ENCODE results near the gene CCSER1. TPM values are rescaled to one million over a fixed set of nuclear protein-coding genes. Genes with fewer than 3 reads are reported as not detected.

CCSER1 gene
- total RNA-seq, 4 donors from 2014 or later = 3.6 to 7.0 (median 5.5) TPM

DNA sequence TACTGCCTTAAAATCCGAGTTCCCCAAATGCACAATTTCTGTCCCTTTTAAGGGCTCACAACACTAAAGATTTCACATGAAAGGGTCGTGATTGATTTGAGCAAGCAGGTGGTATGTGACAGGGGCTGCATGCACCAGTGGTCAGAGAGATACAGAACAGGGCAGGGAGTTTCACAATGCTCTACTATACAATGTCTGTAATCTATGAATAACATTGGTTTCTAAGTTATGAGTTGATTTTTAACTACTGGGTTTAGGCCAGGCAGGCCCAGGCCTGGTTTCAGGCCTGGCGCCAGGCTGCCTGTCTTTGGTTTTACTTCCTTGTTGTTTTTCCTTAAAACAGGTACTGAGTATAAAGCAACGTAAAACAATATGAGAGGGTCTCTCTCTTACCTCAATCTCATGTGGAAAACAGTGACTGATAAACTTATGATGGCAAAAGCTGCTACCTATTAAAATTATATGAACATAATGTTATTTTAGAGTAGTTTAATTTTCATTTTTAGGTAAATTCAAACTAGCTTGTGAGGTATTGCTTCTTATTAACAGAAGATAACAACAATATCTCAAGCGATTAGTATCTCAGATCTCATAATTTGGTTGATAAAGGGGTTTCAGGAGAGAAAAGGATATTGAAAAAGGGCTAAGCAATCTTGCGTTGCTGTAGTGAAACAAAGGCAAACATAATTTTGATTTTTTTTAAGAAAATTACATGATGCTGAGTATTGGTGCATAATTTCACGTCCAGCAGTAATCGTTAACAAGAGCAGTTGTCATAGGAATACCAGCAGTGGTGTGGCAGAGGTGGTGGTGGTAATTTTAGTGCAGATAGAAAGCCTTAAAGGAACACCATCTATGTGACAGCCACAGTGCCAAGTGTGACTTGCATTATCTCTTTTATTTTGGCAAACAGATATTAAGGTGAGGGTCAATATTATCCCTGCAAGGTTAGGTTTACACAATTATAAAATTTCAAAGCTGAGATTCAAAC, 1232.1 kb downstream of the CCSER1 start:
- WGBS = 70% methylated on average over 8 of the region's 8 CpGs
- no peaks in the 10 kb centered on the region for H3K27me3 ChIP-seq
- intact Hi-C loops (cut with DNase I) = no loop called here
- H3K36me3 ChIP-seq = no peaks in the 10 kb centered on the region
- H3K4me3 ChIP-seq = no peak overlapping the region
- TF ChIP-seq POLR2A (IDR thresholded peaks at IDR 0.05; ENCODE audit: low read depth) (no peak), CTCF (IDR thresholded peaks at IDR 0.05) (no peak), EP300 (IDR thresholded peaks at IDR 0.05) (no peak), POLR2AphosphoS5 (IDR thresholded peaks at IDR 0.05) (no peak)
- no peaks in the 10 kb centered on the region for H3K4me1 ChIP-seq
- H3K27ac ChIP-seq (replicated peaks in 1 of 4) = no peak overlapping the region
- no peaks in the 10 kb centered on the region for H3K9me3 ChIP-seq
- no peak for DNase-seq (ENCODE audit: extremely low spot score)

DNA sequence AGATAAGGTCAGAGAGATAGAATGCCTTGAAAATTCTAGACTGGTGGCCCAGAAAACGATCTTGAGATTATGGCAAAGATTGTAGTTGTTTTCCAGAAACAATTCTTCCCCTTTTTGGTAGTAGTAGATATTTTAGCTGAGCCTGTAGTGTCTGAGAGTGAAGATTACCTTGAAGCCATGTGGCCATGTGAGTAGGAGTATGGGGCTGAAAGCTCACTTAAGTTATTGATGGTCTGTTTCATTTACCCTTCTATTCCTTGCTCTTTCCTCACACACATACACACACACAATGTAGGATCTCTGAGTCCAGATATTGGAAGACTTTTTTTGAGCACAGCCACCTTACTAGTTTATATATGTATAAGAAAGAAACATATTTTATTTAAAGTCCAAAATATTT, 1234.9 kb downstream of the CCSER1 start:
- H3K27me3 ChIP-seq = no peaks in the 10 kb centered on the region
- H3K9me3 ChIP-seq = no peaks in the 10 kb centered on the region
- no peak overlapping the region for H3K27ac ChIP-seq (replicated peaks in 1 of 4)
- intact Hi-C loops (cut with DNase I) = no loop called here
- H3K4me1 ChIP-seq = no peaks in the 10 kb centered on the region
- no peak for DNase-seq (ENCODE audit: extremely low spot score)
- TF ChIP-seq POLR2AphosphoS5 (IDR thresholded peaks at IDR 0.05) (no peak), EP300 (IDR thresholded peaks at IDR 0.05) (no peak), POLR2A (IDR thresholded peaks at IDR 0.05; ENCODE audit: low read depth) (no peak), CTCF (IDR thresholded peaks at IDR 0.05) (no peak)
- 84% methylated on average over 1 of the region's 1 CpG for WGBS
- no peak overlapping the region for H3K4me3 ChIP-seq
- no peaks in the 10 kb centered on the region for H3K36me3 ChIP-seq

DNA sequence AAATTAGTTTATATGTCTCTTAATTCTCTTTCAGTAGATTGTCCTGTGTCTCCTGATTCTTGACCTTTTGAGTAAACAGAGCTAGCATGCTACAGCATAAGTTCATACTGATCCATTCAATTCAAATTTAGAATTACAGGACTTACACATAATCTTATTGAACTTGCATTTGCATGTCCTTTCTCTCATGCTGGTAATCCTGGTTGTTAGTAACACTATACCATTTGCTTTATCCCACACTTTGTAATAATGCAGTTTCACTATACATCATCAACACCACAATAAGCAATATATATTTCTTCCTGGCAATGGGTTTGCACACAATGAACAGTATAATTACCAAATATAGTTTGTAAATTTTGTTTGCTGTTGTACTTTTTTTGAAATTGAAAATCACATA, 1239.4 kb downstream of the CCSER1 start:
- DNase-seq (ENCODE audit: extremely low spot score) = no peak
- Histone ChIP-seq H3K27ac (replicated peaks in 1 of 4) (no peak overlapping the region), H3K27me3 (no peaks in the 10 kb centered on the region), H3K4me3 (no peak overlapping the region), H3K4me1 (no peaks in the 10 kb centered on the region), H3K36me3 (no peaks in the 10 kb centered on the region), H3K9me3 (no peaks in the 10 kb centered on the region)
- TF ChIP-seq EP300 (IDR thresholded peaks at IDR 0.05) (no peak), POLR2AphosphoS5 (IDR thresholded peaks at IDR 0.05) (no peak), CTCF (IDR thresholded peaks at IDR 0.05) (no peak), POLR2A (IDR thresholded peaks at IDR 0.05; ENCODE audit: low read depth) (no peak)
- intact Hi-C loops (cut with DNase I) = no loop called here

DNA sequence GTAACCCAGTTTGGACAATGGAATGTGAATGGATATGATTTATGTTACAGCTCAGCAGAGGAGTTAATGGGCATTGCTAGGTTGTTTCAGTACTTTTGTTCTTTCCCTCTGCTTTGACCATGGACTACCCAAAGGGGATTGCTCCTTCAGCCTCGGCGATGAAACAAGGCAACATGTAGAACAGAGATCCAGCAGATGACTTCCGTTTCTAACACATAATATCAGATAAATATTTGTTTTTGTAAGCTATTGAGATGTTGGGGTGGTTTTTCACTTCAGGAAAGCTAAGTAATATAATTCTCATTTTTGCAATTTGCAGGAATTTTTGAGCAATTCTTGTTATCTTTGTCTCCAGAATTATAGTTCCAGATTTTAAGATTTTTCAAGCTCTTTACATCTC, 1241.9 kb downstream of the CCSER1 start:
- Histone ChIP-seq H3K4me1 (no peaks in the 10 kb centered on the region), H3K27ac (replicated peaks in 1 of 4) (no peak overlapping the region), H3K27me3 (no peaks in the 10 kb centered on the region), H3K4me3 (no peak overlapping the region), H3K36me3 (no peaks in the 10 kb centered on the region), H3K9me3 (no peaks in the 10 kb centered on the region)
- no peak for TF ChIP-seq POLR2AphosphoS5 (IDR thresholded peaks at IDR 0.05)
- TF ChIP-seq POLR2A (IDR thresholded peaks at IDR 0.05; ENCODE audit: low read depth) = no peak
- no peak for TF ChIP-seq EP300 (IDR thresholded peaks at IDR 0.05)
- no peak for TF ChIP-seq CTCF (IDR thresholded peaks at IDR 0.05)
- no peak for DNase-seq (ENCODE audit: extremely low spot score)
- WGBS = 87% methylated on average over 3 of the region's 3 CpGs
- intact Hi-C loops (cut with DNase I) = no loop called here

Data from esophagus muscularis mucosa (tissue), 4 donors.